SK-N-SH (cell line): ENCODE data around the gene ADCY9. TPM values are rescaled to one million over a fixed set of nuclear protein-coding genes. Genes with fewer than 3 reads are reported as not detected.

Experiments
- CTCF ChIA-PET: fragments of 300-600, 350-600 bp; formaldehyde crosslinking; extraction: SDS; loops from one replicate; lab custom pipeline; 2021; lab: Yijun Ruan, JAX
- POLR2A ChIA-PET: fragments of 350-600 bp; sonication (Branson Sonifier 250); formaldehyde crosslinking; extraction: SDS; loops from one replicate; lab custom pipeline; 2020; ENCODE audit warnings: antibody characterized with exemption, inconsistent platforms; lab: Yijun Ruan, JAX
- DNase-seq: peaks from one replicate; pipeline ENCODE4 v3.0.0; 2012
- H2AFZ ChIP-seq: fragments of 200-600 bp; sonication (generic); 2 replicates; pipeline ENCODE4 v1.8.1; 2016; ENCODE audit warnings: antibody characterized with exemption, mild to moderate bottlenecking, low read depth
- H3F3A ChIP-seq: fragments of 200-600 bp; sonication (generic); replicated peaks from 2 replicates; pipeline ENCODE3; 2016; ENCODE audit warnings: antibody characterized with exemption, mild to moderate bottlenecking; ENCODE audit not compliant: insufficient read depth
- H3K27ac ChIP-seq, 2 experiments: fragments of 200-500 bp in 1 of 2; fragments of 200-600 bp in 1 of 2; sonication (Bioruptor generic) in 1 of 2; sonication (generic), shearing (Covaris generic) in 1 of 2; 2 replicates each; pipeline versions ENCODE4 v1.5.1 to v1.6.1; 2014 to 2016; ENCODE audit warnings: low read depth in 2 of 2, inconsistent platforms in 1 of 2, low read length in 1 of 2, mild to moderate bottlenecking in 1 of 2, mixed read lengths in 1 of 2
- H3K27me3 ChIP-seq: fragments of 200-600 bp; sonication (generic), shearing (Covaris generic); 2 replicates; pipeline ENCODE4 v1.6.1; 2016; ENCODE audit warnings: mixed run types; ENCODE audit not compliant: insufficient read depth
- H3K36me3 ChIP-seq, 2 experiments: fragments of 200-500 bp in 1 of 2; fragments of 200-600 bp in 1 of 2; sonication (Bioruptor generic) in 1 of 2; sonication (generic) in 1 of 2; replicated peaks in 1 of 2; 2 replicates each; pipeline versions ENCODE3 to v1.5.1; 2014 to 2016; ENCODE audit warnings: low read length in 1 of 2, mild to moderate bottlenecking in 1 of 2; ENCODE audit not compliant: insufficient read depth in 2 of 2, control insufficient read depth in 1 of 2
- H3K4me1 ChIP-seq, 2 experiments: fragments of 200-500 bp in 1 of 2; fragments of 200-600 bp in 1 of 2; sonication (Bioruptor generic) in 1 of 2; sonication (generic), shearing (Covaris generic) in 1 of 2; 2 replicates each; pipeline versions ENCODE4 v1.5.1 to v1.6.1; 2014 to 2016; ENCODE audit warnings: low read depth in 1 of 2, low read length in 1 of 2, mixed run types in 1 of 2; ENCODE audit not compliant: insufficient read depth in 2 of 2, control insufficient read depth in 1 of 2
- H3K4me2 ChIP-seq: fragments of 200-600 bp; sonication (generic), shearing (Covaris generic); 2 replicates; pipeline ENCODE4 v1.6.1; 2017; ENCODE audit warnings: mixed run types
- H3K4me3 ChIP-seq, 2 experiments: fragments of 200-500 bp in 1 of 2; fragments of 200-600 bp in 1 of 2; sonication (Bioruptor generic) in 1 of 2; sonication (generic), shearing (Covaris generic) in 1 of 2; 2 replicates each; pipeline versions ENCODE4 v1.5.1 to v1.8.1; 2014 to 2016; ENCODE audit warnings: low read depth in 2 of 2, inconsistent platforms in 1 of 2, low read length in 1 of 2, mild to moderate bottlenecking in 1 of 2, mixed read lengths in 1 of 2, moderate library complexity in 1 of 2
- H3K79me2 ChIP-seq: fragments of 200-600 bp; sonication (generic); 2 replicates; pipeline ENCODE4 v1.8.1; 2017; ENCODE audit warnings: mild to moderate bottlenecking; ENCODE audit not compliant: insufficient read depth
- H3K9ac ChIP-seq: fragments of 200-600 bp; sonication (generic); 2 replicates; pipeline ENCODE4 v1.6.1; 2017; ENCODE audit warnings: mixed run types
- H3K9me2 ChIP-seq: fragments of 200-600 bp; sonication (generic); 2 replicates; pipeline ENCODE4 v1.6.1; 2017; ENCODE audit warnings: mixed run types
- H3K9me3 ChIP-seq: fragments of 200-600 bp; sonication (generic); 2 replicates; pipeline ENCODE4 v1.6.1; 2017; ENCODE audit warnings: mixed run types, mild to moderate bottlenecking, moderate library complexity
- H4K20me1 ChIP-seq: fragments of 200-600 bp; sonication (generic); 2 replicates; pipeline ENCODE4 v1.6.1; 2017; ENCODE audit warnings: mild to moderate bottlenecking, mixed run types; ENCODE audit not compliant: insufficient read depth
- CHD2 ChIP-seq: fragments of 150-350 bp; IDR thresholded peaks from 2 replicates; pipeline ENCODE4 v1.6.1; 2018; ENCODE audit warnings: low read length; ENCODE audit not compliant: partially characterized antibody
- ELF1 ChIP-seq: IDR thresholded peaks from 2 replicates; pipeline ENCODE4 v1.4.0; 2012
- FOXJ3 ChIP-seq: sonication (generic); formaldehyde crosslinking; IDR thresholded peaks from 2 replicates; pipeline ENCODE4 v1.5.1; 2020; ENCODE audit warnings: mild to moderate bottlenecking, missing genetic modification reagents
- FOXM1 ChIP-seq: IDR thresholded peaks from 2 replicates; pipeline ENCODE4 v1.4.0; 2012; ENCODE audit warnings: low read depth, mild to moderate bottlenecking
- GABPA ChIP-seq: IDR thresholded peaks from 2 replicates; pipeline ENCODE4 v1.4.0; 2012; ENCODE audit warnings: low read depth, mild to moderate bottlenecking
- MXI1 ChIP-seq: IDR thresholded peaks from 2 replicates; pipeline ENCODE4 v1.6.1; 2012; ENCODE audit warnings: mild to moderate bottlenecking, low read depth, low read length, improper control_type of control experiment
- NRF1 ChIP-seq: IDR thresholded peaks from 2 replicates; pipeline ENCODE4 v1.6.1; 2012; ENCODE audit warnings: low read depth, mild to moderate bottlenecking, low read length
- PBX3 ChIP-seq: IDR thresholded peaks from 2 replicates; pipeline ENCODE4; 2012
- POLR2AphosphoS5 ChIP-seq: IDR thresholded peaks from 2 replicates; pipeline ENCODE4 v1.6.1; 2012; ENCODE audit warnings: low read depth, low read length
- RAD21 ChIP-seq: IDR thresholded peaks from 2 replicates; pipeline ENCODE4 v1.6.1; 2012; ENCODE audit warnings: mild to moderate bottlenecking, low read length
- RCOR1 ChIP-seq: fragments of 150-350 bp; IDR thresholded peaks from 2 replicates; pipeline ENCODE4 v1.6.1; 2017; ENCODE audit warnings: antibody characterized with exemption, low read length
- RFX5 ChIP-seq: IDR thresholded peaks from 2 replicates; pipeline ENCODE4 v1.6.1; 2012; ENCODE audit warnings: mild to moderate bottlenecking, improper control_type of control experiment, low read length
- SMC3 ChIP-seq: IDR thresholded peaks from 2 replicates; pipeline ENCODE4 v1.6.1; 2012; ENCODE audit warnings: low read depth, low read length, improper control_type of control experiment
- TAF1 ChIP-seq: IDR thresholded peaks from 2 replicates; pipeline ENCODE4 v1.6.1; 2012; ENCODE audit warnings: low read depth, mild to moderate bottlenecking, low read length, moderate library complexity, borderline replicate concordance
- TEAD4 ChIP-seq: IDR thresholded peaks from 2 replicates; pipeline ENCODE4 v1.4.0; 2012; ENCODE audit warnings: mild to moderate bottlenecking, borderline replicate concordance; ENCODE audit not compliant: insufficient read depth
- USF1 ChIP-seq: IDR thresholded peaks from 2 replicates; pipeline ENCODE4 v1.4.0; 2012; ENCODE audit warnings: low read depth, borderline replicate concordance
- USF2 ChIP-seq: fragments of 150-350 bp; IDR thresholded peaks from 2 replicates; pipeline ENCODE4 v1.6.1; 2017; ENCODE audit warnings: antibody characterized with exemption, low read length, low read depth, borderline replicate concordance
- WGBS: methylation state at CpG from one replicate; pipeline ENCODE4 v1.1.6; 2017; ENCODE audit warnings: low lambda C conversion rate; 5-methylcytosine and 5-hydroxymethylcytosine counted together
- polyA plus RNA-seq, 3 experiments: library from polyadenylated mRNA; depleted of rRNA; stranded (reverse); fragments of >200 nt; gene quantifications; 2 replicates each; pipeline ENCODE4 v1.2.3, GENCODE V29; 2012

The ADCY9 gene
- polyA plus RNA-seq, 1 of the 3 experiments (the other 2 are of a cell fraction), result 5.2 TPM

GRCh38 chr16:3948378-3948995 is 167.8 kb downstream of the ADCY9 start:
- H3K4me3 ChIP-seq, result no peak overlapping the region
- H3K9me2 ChIP-seq, result no peaks in the 10 kb centered on the region
- H3K79me2 ChIP-seq, result no peaks in the 10 kb centered on the region
- WGBS, result 90% methylated on average over 17 of the region's 17 CpGs
- no peak for TF ChIP-seq RFX5
- no peak for TF ChIP-seq RAD21
- TF ChIP-seq FOXM1, result no peak
- TF ChIP-seq USF2, result no peak
- no peak for TF ChIP-seq RCOR1
- TF ChIP-seq FOXJ3 (CRISPR knock-in tag), result no peak
- TF ChIP-seq NRF1, result no peak
- no peak for TF ChIP-seq SMC3
- TF ChIP-seq USF1, result no peak
- TF ChIP-seq TEAD4, result no peak
- no peak for TF ChIP-seq CHD2
- TF ChIP-seq GABPA, result no peak
- TF ChIP-seq TAF1, result no peak
- TF ChIP-seq ELF1, result no peak
- TF ChIP-seq PBX3, result no peak
- TF ChIP-seq POLR2AphosphoS5, result no peak
- no peak for TF ChIP-seq MXI1
- no peak overlapping the region for H3K27ac ChIP-seq
- peaks cover 0 to 14% of the 10 kb centered on the region in 2 experiments; a peak in 2 of 4 replicates for H3K4me1 ChIP-seq
- no peak overlapping the region for H2AFZ ChIP-seq
- no peak overlapping the region for H3K9ac ChIP-seq
- no peaks in the 10 kb centered on the region for H3K36me3 ChIP-seq
- peaks cover 5% of the 10 kb centered on the region for H3F3A ChIP-seq
- ChIA-PET CTCF (interaction anchor here (3.4 kb wide), 1 partner anchor 10 kb away, joined by 29 read pairs; no protein-coding TSS in a partner anchor), POLR2A (no interaction called here)
- no peak overlapping the region for H3K4me2 ChIP-seq
- no peaks in the 10 kb centered on the region for H4K20me1 ChIP-seq
- no peak for DNase-seq
- no peaks in the 10 kb centered on the region for H3K27me3 ChIP-seq
- H3K9me3 ChIP-seq, result no peaks in the 10 kb centered on the region
